CD8-positive, alpha-beta memory T cell (primary cell): ENCODE data around the gene NAA20. TPM values are rescaled to one million over a fixed set of nuclear protein-coding genes. Genes with fewer than 3 reads are reported as not detected.

ENCODE experiments used
- CTCF ChIA-PET: fragments of 350-600 bp; sonication (Branson Sonifier 250); formaldehyde crosslinking; loops from one replicate; lab custom pipeline; 2021; ENCODE audit warnings: antibody characterized with exemption; lab: Charles Lee
- POLR2A ChIA-PET: fragments of 350-600 bp; sonication (Branson Sonifier 250); formaldehyde crosslinking; loops from one replicate; lab custom pipeline; 2021; ENCODE audit warnings: antibody characterized with exemption; lab: Charles Lee
- DNase-seq, 5 donors: peaks; one replicate each; pipeline versions ENCODE4 v3.0.0 to v3.0.0-alpha.2; 2020 to 2022; ENCODE audit warnings: mixed read lengths in 1 of 5
- H3K27ac ChIP-seq: one replicate; pipeline ENCODE4 v1.7.0; 2013; ENCODE audit warnings: low read depth, mild to moderate bottlenecking, low read length, moderate library complexity
- H3K27me3 ChIP-seq: 2 replicates; pipeline ENCODE4 v1.7.0; 2013; ENCODE audit warnings: low read length, mild to moderate bottlenecking; ENCODE audit not compliant: insufficient read depth, poor library complexity, severe bottlenecking
- H3K36me3 ChIP-seq: 2 replicates; pipeline ENCODE4 v1.7.0; 2013; ENCODE audit warnings: mild to moderate bottlenecking, low read length, moderate library complexity; ENCODE audit not compliant: insufficient read depth
- H3K4me1 ChIP-seq: 2 replicates; pipeline ENCODE4 v1.7.0; 2013; ENCODE audit warnings: mild to moderate bottlenecking, low read length, moderate library complexity; ENCODE audit not compliant: insufficient read depth
- H3K4me3 ChIP-seq: 2 replicates; pipeline ENCODE4 v1.7.0; 2013; ENCODE audit warnings: mild to moderate bottlenecking, low read length
- H3K9me3 ChIP-seq: 2 replicates; pipeline ENCODE4 v1.7.0; 2013; ENCODE audit warnings: mild to moderate bottlenecking, low read length
- H3K27ac Mint-ChIP-seq, 8 donors: one replicate each; pipeline ENCODE4 v1.8.0; 2020 to 2021; ENCODE audit warnings: mixed read lengths in 8 of 8, mild to moderate bottlenecking in 6 of 8, inconsistent platforms in 3 of 8, moderate library complexity in 3 of 8
- H3K27me3 Mint-ChIP-seq, 2 donors: one replicate each; pipeline ENCODE4 v1.8.0; 2020 to 2021; ENCODE audit warnings: mixed read lengths in 2 of 2, mild to moderate bottlenecking in 1 of 2, moderate library complexity in 1 of 2
- H3K36me3 Mint-ChIP-seq, 3 donors: one replicate each; pipeline ENCODE4 v1.8.0; 2020 to 2021; ENCODE audit warnings: mixed read lengths in 3 of 3, inconsistent platforms in 1 of 3, mild to moderate bottlenecking in 1 of 3
- H3K4me1 Mint-ChIP-seq, 3 donors: one replicate each; pipeline ENCODE4 v1.8.0; 2020 to 2021; ENCODE audit warnings: mixed read lengths in 3 of 3, inconsistent platforms in 1 of 3, mild to moderate bottlenecking in 1 of 3
- H3K4me3 Mint-ChIP-seq, 7 donors: one replicate each; pipeline ENCODE4 v1.8.0; 2020 to 2021; ENCODE audit warnings: mixed read lengths in 7 of 7, mild to moderate bottlenecking in 6 of 7, moderate library complexity in 4 of 7, inconsistent platforms in 2 of 7
- H3K9me3 Mint-ChIP-seq, 5 donors: one replicate each; pipeline ENCODE4 v1.8.0; 2020 to 2022; ENCODE audit warnings: mixed read lengths in 5 of 5, mild to moderate bottlenecking in 3 of 5, moderate library complexity in 2 of 5, inconsistent platforms in 1 of 5
- polyA plus RNA-seq: library from polyadenylated mRNA; unstranded; fragments of 300-500 nt; fragmentation: Illumina TruSeq; gene quantifications from one replicate; pipeline ENCODE4 v1.2.3, GENCODE V29; 2021
- total RNA-seq, 2 experiments: library from RNA; stranded (reverse); gene quantifications; one replicate each; pipeline ENCODE4 v1.2.3, GENCODE V29; 2021

The NAA20 gene
- total and polyA plus RNA-seq, 3 experiments from 2014 or later = 69.8 to 99.6 (median 98.8) TPM

DNA sequence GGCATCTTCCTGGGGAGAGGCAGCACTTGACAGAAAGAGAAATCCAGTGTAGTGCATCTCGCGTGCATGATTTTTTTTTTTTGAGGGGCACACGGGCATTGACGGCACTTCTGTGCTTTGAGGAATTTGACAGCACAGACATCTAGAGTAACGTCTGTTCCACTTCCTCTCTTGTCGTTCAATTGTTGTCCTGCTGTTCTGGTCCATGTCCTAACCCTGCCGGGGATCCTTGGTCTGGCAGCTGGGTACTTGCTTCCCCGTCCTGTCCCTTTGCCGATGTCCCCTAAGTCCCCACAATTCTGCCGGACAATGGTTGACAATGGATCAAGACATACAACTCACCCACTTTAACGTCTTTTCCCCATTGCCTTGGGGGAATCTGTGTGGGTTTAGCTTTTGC lies 46.0 kb upstream of the NAA20 start:
- ChIA-PET POLR2A (no interaction called here), CTCF (no interaction called here)
- Mint-ChIP-seq H3K36me3 (no peaks in the 10 kb centered on the region), H3K4me3 (no peak overlapping the region), H3K4me1 (peaks cover 30 to 49% (median 31%) of the 10 kb centered on the region in 3 donors), H3K27ac (no peak overlapping the region), H3K27me3 (peaks cover 0 to 2% of the 10 kb centered on the region in 2 donors), H3K9me3 (no peaks in the 10 kb centered on the region)
- Histone ChIP-seq H3K27ac (no peak overlapping the region), H3K9me3 (no peaks in the 10 kb centered on the region), H3K36me3 (no peaks in the 10 kb centered on the region), H3K4me3 (no peak overlapping the region), H3K27me3 (no peaks in the 10 kb centered on the region), H3K4me1 (peaks cover 8% of the 10 kb centered on the region)
- DNase-seq = no peak

DNA sequence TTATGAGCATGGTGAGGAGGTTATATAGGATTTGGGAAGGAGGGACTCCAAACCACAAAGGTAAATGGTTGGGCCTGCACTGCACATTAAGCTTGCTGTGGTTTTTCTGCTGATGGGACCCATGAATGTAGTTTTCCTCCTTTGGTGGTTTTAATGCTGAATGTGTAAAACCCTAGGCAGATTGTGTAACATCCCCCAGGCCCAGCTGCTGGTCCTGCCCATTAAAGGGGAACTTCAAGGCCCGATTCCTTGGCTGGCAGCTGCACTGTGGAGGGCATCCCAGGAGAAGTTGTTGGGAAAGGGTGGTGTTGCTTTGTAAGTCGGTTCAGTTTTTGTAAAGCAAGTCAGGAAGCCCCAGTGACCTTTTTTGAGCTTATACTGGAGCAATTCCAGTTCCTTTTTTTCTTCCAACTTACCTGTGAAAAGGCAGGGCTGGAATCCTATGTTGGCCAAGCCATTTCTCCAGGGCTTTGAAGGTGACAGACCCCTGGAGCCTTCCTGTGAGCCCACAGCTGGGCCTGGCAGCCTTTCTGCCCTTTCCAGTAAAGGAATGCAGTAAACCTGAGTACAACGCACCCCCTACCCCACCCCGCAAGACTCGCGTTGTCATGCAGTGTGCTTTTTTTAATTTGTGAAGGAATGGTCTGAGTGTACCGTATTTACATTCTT lies 43.1 kb upstream of the NAA20 start:
- H3K4me3 Mint-ChIP-seq = no peak overlapping the region
- H3K36me3 ChIP-seq = no peaks in the 10 kb centered on the region
- CTCF ChIA-PET = no interaction called here

DNA sequence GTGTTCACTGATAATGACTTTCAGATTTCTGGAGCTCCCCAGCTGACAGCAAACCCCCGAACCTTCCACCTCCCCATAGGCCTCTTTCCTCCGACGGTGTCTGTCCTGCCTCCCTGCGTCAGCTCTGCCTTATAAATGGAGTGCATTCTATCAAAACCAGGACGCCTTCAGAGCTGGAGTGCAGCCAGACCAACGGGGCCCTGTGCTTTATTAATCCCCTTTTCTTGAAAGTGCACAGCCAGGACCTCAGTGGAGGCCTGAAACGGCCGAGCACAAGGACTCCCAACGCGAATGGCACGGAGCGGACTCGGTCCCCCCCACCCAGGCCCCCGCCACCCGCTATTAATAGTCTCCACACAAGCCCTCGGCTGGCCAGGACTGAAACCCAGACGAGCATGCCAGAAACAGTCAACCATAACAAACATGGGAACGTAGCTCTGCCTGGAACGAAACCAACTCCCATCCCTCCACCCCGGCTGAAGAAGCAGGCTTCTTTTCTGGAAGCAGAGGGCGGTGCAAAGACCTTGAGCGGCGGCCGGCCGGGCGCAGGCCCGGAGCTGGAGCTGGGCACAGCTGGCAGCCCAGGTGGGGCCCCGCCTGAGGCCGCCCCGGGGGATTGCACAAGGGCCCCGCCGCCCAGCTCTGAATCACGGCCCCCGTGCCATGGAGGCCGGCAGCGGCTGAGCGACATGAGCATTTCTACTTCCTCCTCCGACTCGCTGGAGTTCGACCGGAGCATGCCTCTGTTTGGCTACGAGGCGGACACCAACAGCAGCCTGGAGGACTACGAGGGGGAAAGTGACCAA lies 42.3 kb upstream of the NAA20 start:
- no peak for DNase-seq
- POLR2A ChIA-PET = no interaction called here
- Histone ChIP-seq H3K4me3 (no peak overlapping the region), H3K36me3 (no peaks in the 10 kb centered on the region), H3K27ac (no peak overlapping the region), H3K4me1 (no peaks in the 10 kb centered on the region), H3K27me3 (no peaks in the 10 kb centered on the region), H3K9me3 (no peaks in the 10 kb centered on the region)
- Mint-ChIP-seq H3K4me1 (peaks cover 13 to 34% (median 17%) of the 10 kb centered on the region in 3 donors), H3K4me3 (no peak overlapping the region), H3K9me3 (peaks cover 0 to 8% (median 0%) of the 10 kb centered on the region in 5 donors), H3K36me3 (no peaks in the 10 kb centered on the region), H3K27ac (peak overlapping the region in 1 of 8 donors; percentile 47), H3K27me3 (peaks cover 2 to 17% of the 10 kb centered on the region in 2 donors)
- CTCF ChIA-PET = no interaction called here

More for the DNA sequence above, 43.1 kb upstream of the NAA20 start:
- Mint-ChIP-seq H3K4me1 (peaks cover 21 to 41% (median 24%) of the 10 kb centered on the region in 3 donors), H3K27me3 (peaks cover 2 to 13% of the 10 kb centered on the region in 2 donors), H3K9me3 (peaks cover 0 to 8% (median 0%) of the 10 kb centered on the region in 5 donors), H3K27ac (no peak overlapping the region), H3K36me3 (no peaks in the 10 kb centered on the region)
- Histone ChIP-seq H3K4me1 (no peaks in the 10 kb centered on the region), H3K27me3 (no peaks in the 10 kb centered on the region), H3K27ac (no peak overlapping the region), H3K9me3 (no peaks in the 10 kb centered on the region), H3K4me3 (no peak overlapping the region)
- no peak for DNase-seq
- POLR2A ChIA-PET = no interaction called here

DNA sequence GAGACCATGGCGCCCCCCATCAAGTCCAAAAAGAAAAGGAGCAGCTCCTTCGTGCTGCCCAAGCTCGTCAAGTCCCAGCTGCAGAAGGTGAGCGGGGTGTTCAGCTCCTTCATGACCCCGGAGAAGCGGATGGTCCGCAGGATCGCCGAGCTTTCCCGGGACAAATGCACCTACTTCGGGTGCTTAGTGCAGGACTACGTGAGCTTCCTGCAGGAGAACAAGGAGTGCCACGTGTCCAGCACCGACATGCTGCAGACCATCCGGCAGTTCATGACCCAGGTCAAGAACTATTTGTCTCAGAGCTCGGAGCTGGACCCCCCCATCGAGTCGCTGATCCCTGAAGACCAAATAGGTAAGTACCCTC lies 41.7 kb upstream of the NAA20 start:
- Mint-ChIP-seq H3K36me3 (no peaks in the 10 kb centered on the region), H3K4me3 (no peak overlapping the region), H3K9me3 (peaks cover 0 to 8% (median 0%) of the 10 kb centered on the region in 5 donors), H3K27ac (no peak overlapping the region), H3K4me1 (peaks cover 10 to 29% (median 16%) of the 10 kb centered on the region in 3 donors), H3K27me3 (peaks cover 2 to 17% of the 10 kb centered on the region in 2 donors)
- Histone ChIP-seq H3K4me1 (no peaks in the 10 kb centered on the region), H3K9me3 (no peaks in the 10 kb centered on the region), H3K36me3 (no peaks in the 10 kb centered on the region), H3K27me3 (no peaks in the 10 kb centered on the region), H3K27ac (no peak overlapping the region), H3K4me3 (no peak overlapping the region)
- POLR2A ChIA-PET = no interaction called here
- DNase-seq = no peak
- CTCF ChIA-PET = no interaction called here

DNA sequence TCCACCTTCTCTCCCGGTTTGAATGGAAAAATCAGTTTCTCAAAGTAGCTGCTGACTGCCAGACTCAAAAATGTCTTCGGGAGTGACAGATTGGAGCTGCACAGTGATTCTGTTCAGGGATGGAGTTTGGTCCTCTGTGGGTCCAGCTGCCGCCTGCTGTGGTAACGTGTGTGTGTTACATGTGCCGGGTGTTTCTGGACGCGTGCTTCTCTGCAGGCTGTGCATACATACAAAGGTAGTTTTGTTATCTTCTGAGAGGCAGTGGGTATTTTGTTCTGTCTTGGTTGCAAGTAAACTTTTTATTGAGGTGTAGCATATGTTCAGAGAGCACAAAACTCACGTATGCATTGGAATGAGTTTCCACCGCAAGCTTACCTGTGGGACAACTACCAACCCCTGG lies 41.3 kb upstream of the NAA20 start:
- ChIA-PET CTCF (no interaction called here), POLR2A (no interaction called here)
- peaks cover 5 to 20% of the 10 kb centered on the region in 2 donors for H3K27me3 Mint-ChIP-seq
- Histone ChIP-seq H3K9me3 (no peaks in the 10 kb centered on the region), H3K4me3 (no peak overlapping the region), H3K4me1 (no peaks in the 10 kb centered on the region), H3K36me3 (no peaks in the 10 kb centered on the region), H3K27ac (no peak overlapping the region), H3K27me3 (no peaks in the 10 kb centered on the region)
- no peak for DNase-seq
- no peak overlapping the region for H3K27ac Mint-ChIP-seq
- H3K4me1 Mint-ChIP-seq = peaks cover 10 to 25% (median 16%) of the 10 kb centered on the region in 3 donors
- no peaks in the 10 kb centered on the region for H3K36me3 Mint-ChIP-seq
- peaks cover 0 to 8% (median 0%) of the 10 kb centered on the region in 5 donors for H3K9me3 Mint-ChIP-seq
- H3K4me3 Mint-ChIP-seq = no peak overlapping the region

DNA sequence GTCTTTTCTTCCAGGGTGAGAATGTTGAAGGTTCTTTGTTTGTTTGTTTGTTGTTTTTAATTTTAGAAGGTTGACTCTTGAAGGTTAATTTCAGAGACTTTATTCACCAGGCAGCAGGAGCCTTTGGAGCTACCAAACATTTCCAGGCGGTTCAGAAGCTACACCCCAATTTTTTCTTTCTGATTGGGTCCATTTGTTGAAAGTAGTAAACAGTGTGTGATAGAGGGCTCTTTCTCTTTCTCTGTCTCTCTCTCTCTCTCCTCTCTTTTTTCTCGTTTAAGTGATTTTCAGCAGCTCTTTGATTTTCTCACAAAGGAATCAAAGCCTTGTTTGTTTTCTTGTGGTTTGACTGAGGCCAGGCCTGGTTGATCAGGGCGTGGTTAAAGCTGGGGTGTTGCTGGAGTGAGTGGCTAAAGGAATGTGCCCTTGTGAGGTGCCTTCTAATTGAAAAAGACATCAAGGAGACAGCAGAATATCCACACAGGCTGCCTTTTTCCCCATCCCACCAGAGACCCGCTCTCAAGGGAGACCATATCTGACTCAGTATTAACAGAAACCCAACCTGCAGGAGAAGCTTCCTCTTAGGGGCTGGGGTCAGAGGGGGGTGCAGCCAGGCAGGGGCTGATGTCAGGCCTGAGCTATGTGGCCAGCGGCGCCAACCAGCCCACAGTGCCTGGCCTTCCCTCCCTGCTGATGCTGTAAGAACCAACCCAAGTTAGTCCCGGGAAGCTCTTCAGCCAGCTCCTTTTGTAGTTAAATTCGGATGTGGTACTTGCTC lies 40.4 kb upstream of the NAA20 start:
- peaks cover 0 to 8% (median 0%) of the 10 kb centered on the region in 5 donors for H3K9me3 Mint-ChIP-seq
- Histone ChIP-seq H3K36me3 (no peaks in the 10 kb centered on the region), H3K4me1 (no peaks in the 10 kb centered on the region), H3K4me3 (no peak overlapping the region), H3K27me3 (no peaks in the 10 kb centered on the region), H3K9me3 (no peaks in the 10 kb centered on the region), H3K27ac (no peak overlapping the region)
- peak overlapping the region in 7 of 8 donors; percentile 6 to 86 (median 25) for H3K27ac Mint-ChIP-seq
- peak overlapping the region in 5 of 7 donors; percentile 17 to 70 (median 28) for H3K4me3 Mint-ChIP-seq
- H3K36me3 Mint-ChIP-seq = no peaks in the 10 kb centered on the region
- peak in 1 of 5 donors; percentile 7 for DNase-seq
- POLR2A ChIA-PET = no interaction called here
- H3K4me1 Mint-ChIP-seq = peaks cover 10 to 25% (median 16%) of the 10 kb centered on the region in 3 donors
- CTCF ChIA-PET = no interaction called here
- H3K27me3 Mint-ChIP-seq = peaks cover 7 to 25% of the 10 kb centered on the region in 2 donors

DNA sequence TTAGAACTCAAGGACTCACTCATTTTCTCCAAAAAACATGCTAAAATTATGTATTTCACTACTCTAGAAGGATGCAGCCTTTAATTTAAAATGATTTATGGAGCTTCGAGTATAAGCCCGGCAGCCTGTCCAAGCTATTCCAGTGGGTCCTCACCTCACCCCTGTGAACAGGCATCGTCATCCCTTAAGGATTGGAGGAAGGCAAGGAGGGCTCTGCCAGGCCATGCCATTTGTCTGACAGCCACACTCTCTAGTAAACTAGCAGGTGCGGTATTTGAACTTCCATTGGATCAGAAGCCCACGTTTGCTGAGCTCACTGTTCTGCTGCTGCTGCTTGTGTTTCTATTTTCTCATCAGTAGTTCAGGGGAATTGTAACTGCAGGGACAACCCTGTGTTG lies 39.8 kb upstream of the NAA20 start:
- Histone ChIP-seq H3K9me3 (no peaks in the 10 kb centered on the region), H3K27ac (no peak overlapping the region), H3K27me3 (no peaks in the 10 kb centered on the region), H3K4me1 (no peaks in the 10 kb centered on the region), H3K4me3 (no peak overlapping the region), H3K36me3 (no peaks in the 10 kb centered on the region)
- ChIA-PET POLR2A (no interaction called here), CTCF (no interaction called here)
- no peak for DNase-seq
- H3K9me3 Mint-ChIP-seq = peaks cover 0 to 8% (median 0%) of the 10 kb centered on the region in 5 donors
- H3K27ac Mint-ChIP-seq = no peak overlapping the region
- peaks cover 7 to 25% of the 10 kb centered on the region in 2 donors for H3K27me3 Mint-ChIP-seq
- H3K4me1 Mint-ChIP-seq = peaks cover 10 to 25% (median 16%) of the 10 kb centered on the region in 3 donors
- H3K36me3 Mint-ChIP-seq = no peaks in the 10 kb centered on the region
- H3K4me3 Mint-ChIP-seq = no peak overlapping the region
